HG03432 (cell line): ENCODE results near the gene SDCCAG8.

Experiments used
- ATAC-seq: cut with Tn5 transposase; IDR thresholded peaks from one replicate; pipeline ENCODE4 v1.9.1; 2021; ENCODE audit warnings: mild to moderate bottlenecking, moderate library complexity; ENCODE audit not compliant: unreplicated experiment

SDCCAG8 gene

GRCh38 chr1:243535014-243535413 is 279.2 kb downstream of the SDCCAG8 start:
- ATAC-seq: no peak

GRCh38 chr1:243539636-243540035 is 283.8 kb downstream of the SDCCAG8 start:
- no peak for ATAC-seq

- no peak for ATAC-seq
These were observed 287.0 kb downstream of the SDCCAG8 start for GRCh38 chr1:243542739-243543415.

- no peak for ATAC-seq
These were observed 287.7 kb downstream of the SDCCAG8 start for GRCh38 chr1:243543501-243543900.

GRCh38 chr1:243546457-243546856 is 290.6 kb downstream of the SDCCAG8 start:
- no peak for ATAC-seq

- ATAC-seq: no peak
These were observed 292.1 kb downstream of the SDCCAG8 start for GRCh38 chr1:243547891-243548290.

GRCh38 chr1:243548516-243548915 is 292.7 kb downstream of the SDCCAG8 start:
- ATAC-seq: no peak

GRCh38 chr1:243549108-243549507 is 293.3 kb downstream of the SDCCAG8 start:
- no peak for ATAC-seq
